NCI-H1436 (cell line): ENCODE data around the gene LOXHD1.
A peak's percentile ranks its signal among the peaks of the same experiment; 100 is the strongest.

Experiments
- DNase-seq: peaks from one replicate; lab custom pipeline; 2025; lab: John Stamatoyannopoulos, UW

Gene LOXHD1

GRCh38 chr18:46629361-46629760 lies 27.7 kb downstream of the LOXHD1 start:
- DNase-seq, result no peak

DNA sequence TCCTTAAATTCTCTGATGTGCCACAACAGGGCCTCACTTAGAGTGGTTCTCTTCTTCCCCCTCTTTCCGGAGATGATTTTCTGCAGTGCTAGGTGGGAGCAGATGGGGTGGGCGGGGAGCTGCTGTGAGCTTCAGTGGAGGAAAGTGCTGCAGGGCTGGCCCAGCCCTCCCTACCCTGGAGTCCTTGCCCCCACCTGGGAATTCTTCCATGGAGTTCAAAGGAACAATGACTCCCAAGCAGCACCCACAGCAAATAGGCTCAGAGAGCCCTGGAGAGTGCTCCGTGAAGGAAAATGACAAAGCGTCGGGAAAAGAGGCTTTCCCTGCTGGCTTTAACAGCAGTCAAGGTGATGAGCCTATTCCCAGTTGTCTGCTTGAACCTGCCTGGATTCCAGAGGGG lies 28.8 kb downstream of the LOXHD1 start:
- DNase-seq, result no peak

GRCh38 chr18:46627136-46627535 lies 29.9 kb downstream of the LOXHD1 start:
- no peak for DNase-seq

- DNase-seq, result no peak
Observed at GRCh38 chr18:46625069-46625468, 32.0 kb downstream of the LOXHD1 start.

GRCh38 chr18:46624127-46624526 lies 32.9 kb downstream of the LOXHD1 start:
- no peak for DNase-seq

DNA sequence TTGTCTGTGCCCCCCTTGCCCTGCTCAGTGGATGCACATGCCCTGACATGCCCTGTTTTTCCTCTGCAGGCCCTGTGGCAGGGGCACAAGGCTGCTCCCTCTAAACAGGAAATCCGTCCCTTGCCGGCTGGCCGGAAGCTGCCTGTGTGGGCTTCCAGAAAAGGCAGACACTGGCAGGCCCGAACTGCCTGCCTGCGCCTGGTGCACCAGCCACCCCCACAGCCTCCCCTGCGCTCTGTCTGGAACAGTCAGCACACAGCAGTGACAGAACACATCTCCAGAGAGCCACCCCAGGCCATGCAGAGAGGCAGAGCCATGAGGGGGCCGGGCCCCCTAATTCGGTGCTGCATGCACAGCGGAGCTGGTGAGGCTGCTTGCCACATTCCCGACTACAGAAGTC lies 33.5 kb downstream of the LOXHD1 start:
- no peak for DNase-seq

GRCh38 chr18:46622999-46623398 lies 34.0 kb downstream of the LOXHD1 start:
- DNase-seq, result peak; percentile 2

- no peak for DNase-seq
Observed at GRCh38 chr18:46622451-46622850, 34.6 kb downstream of the LOXHD1 start.

DNA sequence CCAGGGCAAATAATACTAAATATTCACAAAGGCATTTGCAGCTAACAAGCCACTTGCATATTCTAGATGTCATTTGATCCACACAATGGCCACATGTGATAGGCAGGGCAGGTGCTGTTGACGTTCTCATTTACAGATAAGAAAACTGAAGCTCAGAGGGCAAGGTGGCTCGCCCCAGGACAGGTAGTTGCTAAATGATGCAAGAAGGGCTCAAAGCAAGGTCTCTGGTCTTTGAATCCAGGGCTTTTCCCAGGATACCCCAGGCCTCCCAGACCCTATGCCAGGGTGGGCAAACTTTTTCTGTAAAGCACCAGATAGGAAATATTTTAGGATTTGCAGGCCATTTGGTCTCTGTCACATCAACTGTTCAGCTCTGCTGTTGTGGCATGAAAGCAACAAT lies 35.1 kb downstream of the LOXHD1 start:
- DNase-seq, result no peak

GRCh38 chr18:46621111-46621766 lies 35.8 kb downstream of the LOXHD1 start:
- no peak for DNase-seq

DNA sequence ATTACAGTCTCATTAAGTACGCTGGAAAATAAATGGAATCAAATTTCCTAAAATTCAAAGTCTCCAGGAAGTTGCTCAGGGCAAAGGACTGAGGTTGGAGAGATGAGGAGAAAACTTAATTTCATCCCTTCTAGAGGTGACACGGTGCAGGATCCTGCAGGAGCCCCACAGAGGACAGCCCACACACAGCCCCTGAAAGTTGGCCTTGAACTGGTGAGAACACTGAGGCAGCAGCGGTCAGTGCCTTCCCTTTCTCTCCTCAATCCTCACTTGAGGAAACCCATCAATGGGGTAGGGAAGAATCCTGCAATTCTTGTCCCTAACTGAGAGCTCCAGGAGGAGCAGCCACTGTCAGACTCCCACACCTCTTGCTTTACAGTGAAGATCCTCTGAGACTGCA lies 37.5 kb downstream of the LOXHD1 start:
- DNase-seq, result no peak

DNA sequence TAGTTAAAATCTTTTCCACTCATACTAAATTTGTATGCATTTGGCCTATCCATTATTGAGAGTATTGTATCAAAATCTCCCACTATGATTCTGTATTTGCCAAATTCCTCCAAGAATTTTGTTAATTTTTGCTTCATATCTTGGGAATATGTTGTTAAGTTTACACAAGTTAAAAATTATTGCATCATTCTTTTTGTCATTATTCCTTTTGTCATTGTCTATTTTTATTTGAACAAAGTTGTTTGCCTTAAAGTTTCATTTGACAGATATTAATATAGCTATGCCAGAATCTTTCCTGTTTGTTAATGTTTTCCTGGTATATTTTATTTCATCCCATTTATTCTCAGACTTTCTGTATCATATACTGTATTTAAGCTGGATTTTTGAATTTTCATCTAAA lies 41.3 kb downstream of the LOXHD1 start:
- no peak for DNase-seq

DNA sequence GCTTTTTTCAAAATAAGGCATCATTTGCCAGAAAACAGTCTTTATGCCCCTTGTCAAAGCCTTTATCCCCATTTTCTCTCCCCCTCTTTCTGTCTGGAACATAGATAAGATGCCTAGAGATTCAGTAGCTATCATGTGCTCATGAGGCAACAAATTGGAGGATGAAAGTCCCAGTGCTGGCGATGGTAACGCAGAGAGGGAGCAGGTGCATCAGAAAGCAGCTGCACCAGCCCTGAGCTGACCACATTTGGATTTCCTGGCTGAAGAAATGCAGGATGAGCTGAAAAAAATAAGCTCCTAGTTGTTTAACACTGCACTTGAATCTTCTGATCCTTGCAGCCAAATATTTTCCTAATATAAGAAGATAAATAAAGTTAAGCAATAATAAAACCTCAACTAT lies 48.0 kb downstream of the LOXHD1 start:
- DNase-seq, result no peak

- DNase-seq, result no peak
Observed at GRCh38 chr18:46607926-46608325, 49.1 kb downstream of the LOXHD1 start.

DNA sequence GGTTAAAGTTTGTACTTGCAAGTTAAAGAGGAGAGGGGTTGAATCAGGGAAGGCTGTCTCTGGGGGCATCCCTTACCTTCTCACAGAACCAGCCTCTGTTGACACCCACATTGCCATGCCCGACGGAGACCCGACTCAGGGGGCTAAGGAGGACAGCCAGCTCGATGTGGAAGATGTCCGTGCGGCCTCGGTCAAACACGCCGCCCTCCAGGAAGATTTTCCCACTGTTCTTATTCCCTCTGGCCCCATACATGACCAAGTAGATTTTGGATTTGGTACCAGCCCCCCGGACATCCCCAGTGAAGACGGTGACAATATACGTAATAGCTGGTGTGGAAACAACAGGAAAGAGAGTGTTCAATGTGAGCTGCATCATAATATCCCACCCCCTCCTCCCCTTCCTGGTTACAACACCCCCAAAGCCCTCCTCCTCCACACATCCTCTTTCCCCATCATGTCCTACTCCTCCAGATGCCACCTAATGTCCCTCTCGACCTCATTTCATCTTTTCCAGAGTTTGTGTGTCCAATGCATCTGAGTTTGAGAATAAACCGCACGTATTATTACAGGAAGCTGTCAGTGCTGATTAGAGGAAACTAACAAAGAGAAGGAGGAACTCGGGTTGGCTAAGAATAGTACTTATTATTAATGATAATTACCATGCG lies 55.7 kb downstream of the LOXHD1 start:
- no peak for DNase-seq

GRCh38 chr18:46596119-46596518 lies 60.9 kb downstream of the LOXHD1 start:
- no peak for DNase-seq

DNA sequence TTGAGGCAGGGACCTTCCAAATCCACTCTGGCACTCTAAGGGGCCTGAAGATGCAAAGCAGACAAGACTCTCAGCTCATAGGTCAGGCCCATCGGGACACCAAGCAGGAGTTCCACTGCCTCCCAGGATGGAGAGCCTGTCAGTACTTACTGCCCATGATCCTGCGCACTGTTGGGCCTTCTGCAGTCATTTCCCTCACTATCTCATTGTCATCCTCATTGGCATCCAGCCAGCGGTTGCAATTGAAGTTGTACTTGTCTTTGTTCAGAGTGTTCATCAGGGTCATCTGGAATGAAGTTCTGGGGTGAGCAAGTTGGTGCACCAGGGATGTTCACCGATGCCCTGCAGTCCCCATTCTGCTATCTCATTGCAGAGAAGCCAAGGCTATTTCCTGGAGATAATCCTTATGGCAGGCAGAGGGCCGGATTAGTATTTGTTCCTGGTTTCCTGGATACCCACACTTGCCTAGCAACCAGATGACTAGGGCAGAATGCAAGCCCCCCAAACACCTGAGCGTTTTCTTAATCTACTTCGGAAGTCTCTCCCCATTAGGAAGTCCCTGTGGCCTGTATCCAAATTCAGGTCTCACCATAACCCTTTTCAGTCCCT lies 65.1 kb downstream of the LOXHD1 start:
- no peak for DNase-seq

- DNase-seq, result no peak
Observed at GRCh38 chr18:46590103-46590502, 66.9 kb downstream of the LOXHD1 start.

DNA sequence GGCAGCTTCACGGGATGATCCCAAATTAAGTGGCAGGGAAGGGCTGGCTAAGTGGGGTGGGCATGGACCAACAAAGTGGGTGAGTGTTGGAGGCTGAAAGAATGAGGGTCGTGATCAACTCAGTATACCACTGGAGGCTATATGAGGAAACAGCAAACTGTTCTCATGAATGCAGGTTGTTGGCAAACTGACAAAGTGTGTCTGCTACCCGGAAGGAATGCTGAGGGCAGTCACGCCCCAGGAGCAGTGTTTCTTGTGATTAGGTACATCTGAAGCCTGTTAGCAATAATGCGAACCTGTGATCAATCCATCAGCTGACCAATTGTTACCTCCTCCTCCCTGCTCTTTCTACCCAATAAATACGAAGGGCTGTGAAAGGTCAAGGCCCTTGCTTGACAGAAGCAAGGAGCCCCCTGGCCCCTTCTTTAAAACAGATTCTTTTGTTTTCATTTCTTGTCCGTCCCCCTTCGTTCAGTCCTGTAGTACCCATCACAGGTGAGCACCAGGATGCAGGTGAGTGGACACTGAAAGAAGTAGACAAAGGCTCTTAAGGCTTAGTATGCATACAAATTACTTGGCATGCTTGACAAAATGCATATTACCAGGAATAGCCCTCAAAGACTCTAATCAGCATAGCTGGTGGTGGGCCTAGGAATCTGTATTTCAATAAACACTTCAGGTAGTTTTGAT lies 67.9 kb downstream of the LOXHD1 start:
- no peak for DNase-seq

DNA sequence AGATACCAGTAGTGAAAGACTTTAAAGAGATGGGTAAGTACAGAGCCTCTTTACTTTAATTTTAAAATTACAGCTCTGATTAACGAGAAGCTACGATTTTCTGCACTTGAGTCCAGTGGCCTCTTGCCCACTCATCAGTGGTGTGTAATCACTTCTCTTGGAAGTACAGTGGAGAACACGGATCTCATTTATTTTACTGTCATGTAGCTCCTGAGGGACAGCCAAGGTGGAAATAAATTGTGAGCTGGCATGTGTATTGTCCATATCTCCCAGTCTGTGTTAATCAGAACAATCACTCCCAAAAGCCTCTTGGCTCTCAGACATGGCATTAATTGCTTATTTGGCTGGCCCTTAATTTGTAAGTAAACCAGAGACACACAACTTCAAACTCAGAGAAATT lies 69.4 kb downstream of the LOXHD1 start:
- DNase-seq, result no peak

- DNase-seq, result no peak
Observed at GRCh38 chr18:46583711-46584110, 73.3 kb downstream of the LOXHD1 start.

DNA sequence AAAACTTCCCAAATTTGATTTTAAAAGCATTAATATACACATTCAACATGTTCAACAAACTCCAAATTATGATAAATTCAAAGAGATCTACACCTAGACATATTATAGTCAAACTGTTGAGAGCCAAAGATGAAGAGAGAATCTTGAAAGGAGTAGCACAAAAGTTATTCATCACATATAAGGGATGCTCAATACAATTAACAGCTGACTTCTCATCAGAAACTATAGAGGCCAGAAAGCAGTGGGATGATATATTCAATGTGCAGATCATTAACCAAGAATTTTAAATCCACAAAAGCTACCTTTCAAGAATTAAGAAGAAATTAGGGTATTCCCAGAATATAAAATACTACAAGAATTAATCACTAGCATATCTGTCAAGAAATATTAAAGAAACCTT lies 75.4 kb downstream of the LOXHD1 start:
- no peak for DNase-seq

GRCh38 chr18:46578987-46579386 lies 78.0 kb downstream of the LOXHD1 start:
- DNase-seq, result no peak
